D721Med (cell line): ENCODE results near the gene ESPNL.

Experiments
- DNase-seq: peaks from one replicate; pipeline ENCODE4 v3.0.0; 2011; ENCODE audit warnings: low spot score; ENCODE audit not compliant: insufficient read length
- FAIRE-seq: peaks from 2 replicates; lab custom pipeline; 2011; peaks lifted over from hg19 to GRCh38; lab: Jason Lieb, UNC
- TF ChIP-seq, protein P1 (sequence below): IDR thresholded peaks from 2 replicates; pipeline ENCODE4 v1.5.1; 2012; ENCODE audit warnings: mild to moderate bottlenecking, control low read depth; ENCODE audit not compliant: insufficient read depth; ENCODE audit errors: missing control alignments

The ESPNL gene

DNA sequence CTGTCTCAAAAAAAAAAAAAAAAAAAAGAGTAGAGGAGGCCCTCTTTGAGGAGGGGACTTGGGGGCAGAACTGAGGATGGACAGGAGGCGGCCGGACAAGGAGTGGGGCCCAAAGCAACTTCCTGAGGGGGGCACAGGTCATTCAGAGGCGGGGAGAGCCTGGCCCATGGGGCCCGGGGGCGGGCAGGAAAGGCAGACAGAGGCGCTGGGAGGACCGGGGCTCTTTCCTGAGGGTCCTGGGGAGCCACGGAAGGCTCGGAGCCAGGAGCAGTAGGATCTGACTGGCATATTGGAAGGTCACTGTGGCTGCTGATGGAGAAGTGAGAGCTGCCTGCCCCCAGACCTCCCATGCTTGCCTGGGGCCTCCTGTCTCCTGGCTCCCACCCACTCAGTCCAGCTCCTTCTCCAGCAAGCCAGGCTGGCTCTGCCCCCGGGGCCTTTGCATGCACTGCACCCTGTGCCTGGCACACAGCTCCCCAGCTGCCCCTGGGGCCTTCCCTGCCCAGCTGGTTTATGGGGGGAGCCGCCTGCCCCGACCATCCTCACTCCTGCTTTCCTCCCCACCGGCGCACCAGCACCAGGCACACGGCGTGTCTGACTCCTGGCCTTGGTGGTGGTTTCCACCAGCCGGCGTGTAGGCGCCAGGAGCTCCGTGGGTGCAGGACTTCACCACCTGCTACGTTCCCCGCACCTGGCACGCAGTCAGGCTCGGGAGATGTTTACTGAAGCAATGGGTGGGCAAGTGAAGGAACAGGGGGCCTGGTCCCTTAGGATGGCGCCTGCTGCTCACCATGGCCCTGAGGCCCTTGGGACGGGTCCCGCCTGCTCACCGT lies 5.6 kb downstream of the ESPNL start:
- TF ChIP-seq, protein P1, sequence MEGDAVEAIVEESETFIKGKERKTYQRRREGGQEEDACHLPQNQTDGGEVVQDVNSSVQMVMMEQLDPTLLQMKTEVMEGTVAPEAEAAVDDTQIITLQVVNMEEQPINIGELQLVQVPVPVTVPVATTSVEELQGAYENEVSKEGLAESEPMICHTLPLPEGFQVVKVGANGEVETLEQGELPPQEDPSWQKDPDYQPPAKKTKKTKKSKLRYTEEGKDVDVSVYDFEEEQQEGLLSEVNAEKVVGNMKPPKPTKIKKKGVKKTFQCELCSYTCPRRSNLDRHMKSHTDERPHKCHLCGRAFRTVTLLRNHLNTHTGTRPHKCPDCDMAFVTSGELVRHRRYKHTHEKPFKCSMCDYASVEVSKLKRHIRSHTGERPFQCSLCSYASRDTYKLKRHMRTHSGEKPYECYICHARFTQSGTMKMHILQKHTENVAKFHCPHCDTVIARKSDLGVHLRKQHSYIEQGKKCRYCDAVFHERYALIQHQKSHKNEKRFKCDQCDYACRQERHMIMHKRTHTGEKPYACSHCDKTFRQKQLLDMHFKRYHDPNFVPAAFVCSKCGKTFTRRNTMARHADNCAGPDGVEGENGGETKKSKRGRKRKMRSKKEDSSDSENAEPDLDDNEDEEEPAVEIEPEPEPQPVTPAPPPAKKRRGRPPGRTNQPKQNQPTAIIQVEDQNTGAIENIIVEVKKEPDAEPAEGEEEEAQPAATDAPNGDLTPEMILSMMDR: no peak
- no peak for DNase-seq
- FAIRE-seq: no peak

DNA sequence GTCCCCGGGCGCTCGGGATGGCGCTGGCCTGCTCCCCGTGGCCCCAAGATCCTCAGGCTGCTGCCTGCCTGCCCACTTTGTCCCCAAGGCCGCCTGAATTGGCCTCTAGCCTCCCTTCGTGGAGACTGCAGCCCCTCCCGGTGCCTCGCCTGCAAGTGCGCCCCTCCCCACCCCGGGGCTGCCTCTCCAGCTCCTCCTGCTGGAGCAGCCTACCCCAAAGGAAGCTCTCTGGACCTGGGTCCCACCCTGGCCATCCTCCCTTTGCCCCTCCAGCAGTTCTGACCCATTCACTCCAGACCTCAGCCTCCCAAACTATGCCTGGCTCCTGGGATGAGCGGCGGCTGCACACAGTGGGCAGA lies 6.2 kb downstream of the ESPNL start:
- FAIRE-seq (no peak), DNase-seq (no peak)
- TF ChIP-seq, protein P1: no peak

DNA sequence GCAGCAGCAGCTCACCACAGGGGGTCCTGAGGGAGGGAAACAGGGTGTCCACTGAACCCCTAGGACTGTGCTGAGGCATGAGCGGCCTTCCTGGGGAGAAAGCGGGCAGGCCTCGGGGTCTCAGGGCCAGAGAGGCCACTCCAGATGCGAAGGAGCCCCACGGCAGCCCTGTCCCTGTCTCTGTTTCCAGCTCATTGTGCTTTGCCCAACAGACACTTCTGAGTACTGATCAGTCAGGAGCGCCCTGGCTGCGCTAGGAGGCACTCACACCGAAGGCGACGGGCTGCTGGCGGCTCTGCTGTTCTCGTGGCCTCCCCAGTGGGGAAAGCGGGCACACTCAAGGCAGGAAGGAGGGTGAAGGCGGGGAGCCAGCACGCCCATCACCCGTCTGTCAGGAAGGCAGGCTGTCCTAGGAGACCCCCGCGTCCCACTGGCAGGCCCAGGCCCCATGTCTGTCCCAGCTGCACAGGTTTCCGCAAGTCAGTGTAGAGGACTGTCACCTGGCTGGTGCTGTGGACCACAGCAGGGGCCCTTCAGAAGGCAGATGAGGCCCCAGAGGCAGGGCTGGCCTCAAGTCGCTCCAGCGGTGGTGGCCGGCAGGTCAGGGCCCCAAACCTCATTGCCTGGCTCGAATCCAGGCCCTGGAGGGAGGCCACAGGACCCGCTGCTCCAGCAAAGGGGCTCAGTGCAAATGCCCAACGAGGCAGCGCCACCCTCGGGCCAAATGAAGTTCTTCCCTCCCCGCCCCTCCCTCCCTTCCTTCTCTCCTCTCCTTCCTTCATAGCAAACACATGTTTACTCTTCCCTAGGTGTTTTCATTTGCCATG lies 6.8 kb downstream of the ESPNL start:
- DNase-seq (no peak), FAIRE-seq (no peak)
- TF ChIP-seq, protein P1: peak; percentile 24

DNA sequence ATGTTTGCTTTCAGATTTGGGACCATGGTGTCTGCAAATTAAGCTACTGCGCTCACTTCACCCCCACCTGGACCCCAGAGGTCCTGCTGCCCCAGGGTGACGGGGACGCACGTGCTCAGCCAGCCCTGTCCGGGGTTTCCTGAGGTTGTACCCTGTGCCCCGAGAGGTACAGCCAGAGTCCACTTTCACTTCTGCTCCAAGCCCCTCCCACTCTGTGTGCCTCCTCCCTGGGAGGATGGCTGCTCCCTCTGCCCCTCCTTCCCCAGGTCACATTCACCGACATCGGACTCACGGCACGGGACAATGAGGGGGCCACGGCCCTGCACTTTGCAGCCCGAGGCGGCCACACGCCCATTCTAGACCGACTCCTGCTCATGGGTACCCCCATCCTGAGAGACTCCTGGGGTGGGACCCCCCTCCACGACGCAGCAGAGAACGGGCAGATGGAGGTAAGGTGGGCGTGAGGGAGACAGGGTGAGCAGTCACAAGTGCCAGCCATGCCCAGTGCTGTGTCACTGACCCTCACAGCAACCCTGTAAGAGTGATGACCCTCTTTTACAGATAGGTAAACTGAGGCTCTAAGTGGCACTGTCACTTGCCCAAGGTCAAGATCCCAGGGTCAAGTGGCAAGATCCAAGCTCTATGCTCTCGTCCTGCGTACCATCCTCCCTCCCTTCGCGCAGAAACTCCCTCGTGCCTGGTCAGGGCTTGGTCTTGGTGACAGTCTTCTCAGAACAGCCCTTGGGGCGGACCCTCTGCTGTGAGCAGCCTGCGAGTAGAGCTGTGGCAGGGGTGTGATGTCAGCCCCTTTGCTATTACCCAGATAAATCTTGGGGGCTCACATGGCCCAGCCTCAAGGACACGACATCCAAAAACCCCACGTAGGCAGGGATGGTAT lies 7.6 kb downstream of the ESPNL start:
- no peak for FAIRE-seq
- no peak for DNase-seq
- TF ChIP-seq, protein P1: no peak

DNA sequence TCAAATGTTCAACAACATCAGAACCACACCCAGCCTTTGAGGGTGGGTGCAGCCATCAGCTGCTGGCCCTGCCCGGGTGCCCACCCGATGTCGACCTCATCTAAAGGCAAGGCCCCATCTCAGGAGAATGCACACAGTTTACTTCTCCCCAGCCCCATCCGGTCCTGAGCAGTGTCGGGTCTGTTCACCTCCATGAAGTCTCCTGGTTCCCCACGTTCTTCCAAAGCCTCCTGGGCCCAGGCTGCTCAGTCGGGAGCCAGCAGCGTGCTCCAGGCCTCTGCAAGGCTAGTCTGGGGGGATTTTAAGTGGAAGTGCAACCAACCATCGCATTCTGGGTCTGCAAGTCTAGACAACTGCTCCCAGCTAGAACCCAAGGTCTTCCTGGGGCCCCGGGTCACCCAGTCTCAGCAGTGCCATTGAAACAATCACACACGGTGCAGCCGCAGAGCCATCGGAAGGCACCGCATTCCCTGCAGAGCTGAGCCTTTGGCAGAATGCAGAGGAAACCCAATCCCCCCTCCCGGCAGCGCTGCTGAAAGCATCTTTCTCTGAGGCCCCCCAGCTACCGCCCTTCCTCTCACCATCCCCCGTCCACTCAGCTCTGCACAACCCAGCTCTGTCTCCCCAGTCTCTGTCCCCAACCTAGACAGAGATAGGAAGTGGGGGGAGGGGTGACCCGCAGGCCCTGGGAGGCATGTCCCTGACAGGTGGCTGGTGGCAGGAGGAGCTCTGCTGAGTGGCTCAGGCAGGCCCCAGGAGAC lies 8.5 kb downstream of the ESPNL start:
- FAIRE-seq (no peak), DNase-seq (peak; percentile 62)
- TF ChIP-seq, protein P1: no peak

DNA sequence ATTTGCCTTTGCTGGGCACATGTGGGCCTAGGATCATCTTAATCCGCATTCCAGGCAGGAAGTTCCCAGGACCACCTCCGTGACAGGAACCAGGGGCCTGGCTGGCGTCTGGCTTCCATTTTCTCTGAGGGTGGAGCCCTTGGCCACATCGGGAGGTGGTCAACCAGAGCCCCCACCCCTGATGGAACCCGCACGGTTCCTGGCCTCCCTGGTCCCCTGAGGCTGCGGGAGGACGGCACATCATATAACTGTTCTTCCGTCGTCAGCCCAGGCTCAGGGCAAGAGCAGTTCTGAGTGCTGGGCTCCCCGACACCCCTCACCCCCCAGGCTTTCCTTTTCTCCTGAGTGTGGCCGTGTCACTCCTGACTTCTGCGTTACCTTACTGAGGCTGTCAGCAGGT lies 13.5 kb downstream of the ESPNL start:
- DNase-seq (no peak), FAIRE-seq (no peak)
- TF ChIP-seq, protein P1: no peak
